Measurements from ENCODE around the gene TRIM44.
A peak's percentile ranks its signal among the peaks of the same experiment; 100 is the strongest.
"Not testable (repeated sequence)": the region's sequence is repeated elsewhere in the genome, so short reads cannot be mapped to it uniquely, and the experiment has no call there.

Gene TRIM44

GRCh38 chr11:35847473-35847872 is 184.9 kb downstream of the TRIM44 start:
- FAIRE-seq (no peak), DNase-seq (ENCODE audit: low spot score) (no peak)

- DNase-seq (ENCODE audit: low spot score) = no peak
- no peak for FAIRE-seq
These were observed 186.0 kb downstream of the TRIM44 start for GRCh38 chr11:35848616-35849015.

GRCh38 chr11:35850191-35850590 is 187.6 kb downstream of the TRIM44 start:
- DNase-seq (ENCODE audit: low spot score) = no peak

GRCh38 chr11:35851342-35851741 is 188.8 kb downstream of the TRIM44 start:
- no peak for DNase-seq (ENCODE audit: low spot score)

More at GRCh38 chr11:35850191-35850590, 187.6 kb downstream of the TRIM44 start:
- FAIRE-seq = no peak

GRCh38 chr11:35852056-35852455 is 189.5 kb downstream of the TRIM44 start:
- FAIRE-seq (no peak), DNase-seq (ENCODE audit: low spot score) (no peak)

More at GRCh38 chr11:35851342-35851741, 188.8 kb downstream of the TRIM44 start:
- no peak for FAIRE-seq

GRCh38 chr11:35853971-35854370 is 191.4 kb downstream of the TRIM44 start:
- DNase-seq (ENCODE audit: low spot score) (no peak), FAIRE-seq (no peak)

GRCh38 chr11:35855671-35856070 is 193.1 kb downstream of the TRIM44 start:
- DNase-seq (ENCODE audit: low spot score) (no peak), FAIRE-seq (no peak)

- FAIRE-seq (peak; percentile 82), DNase-seq (ENCODE audit: low spot score) (no peak)
These were observed 193.7 kb downstream of the TRIM44 start for GRCh38 chr11:35856259-35856658.

GRCh38 chr11:35856756-35857155 is 194.2 kb downstream of the TRIM44 start:
- no peak for FAIRE-seq
- no peak for DNase-seq (ENCODE audit: low spot score)

GRCh38 chr11:35857922-35858321 is 195.3 kb downstream of the TRIM44 start:
- FAIRE-seq (no peak), DNase-seq (ENCODE audit: low spot score) (no peak)

GRCh38 chr11:35859301-35859700 is 196.7 kb downstream of the TRIM44 start:
- peak; percentile 14 for DNase-seq (ENCODE audit: low spot score)
- FAIRE-seq = no peak

- not testable (repeated sequence) for DNase-seq (ENCODE audit: low spot score); FAIRE-seq
These were observed 197.6 kb downstream of the TRIM44 start for GRCh38 chr11:35860194-35860593.

GRCh38 chr11:35861191-35861590 is 198.6 kb downstream of the TRIM44 start:
- no peak for FAIRE-seq

GRCh38 chr11:35862666-35863065 is 200.1 kb downstream of the TRIM44 start:
- no peak for FAIRE-seq
- no peak for DNase-seq (ENCODE audit: low spot score)

More at GRCh38 chr11:35861191-35861590, 198.6 kb downstream of the TRIM44 start:
- DNase-seq (ENCODE audit: low spot score) = no peak

- DNase-seq (ENCODE audit: low spot score) = no peak
- FAIRE-seq = no peak
These were observed 201.6 kb downstream of the TRIM44 start for GRCh38 chr11:35864131-35864530.

GRCh38 chr11:35866601-35867000 is 204.0 kb downstream of the TRIM44 start:
- FAIRE-seq (no peak), DNase-seq (ENCODE audit: low spot score) (no peak)
